Hepatocyte (in vitro differentiated cells): ENCODE data around the gene PLCL1.

Experiments used
- CTCF ChIP-seq: fragments of 200-600 bp; sonication (generic); IDR thresholded peaks from 2 replicates; pipeline ENCODE4 v1.5.1; 2016; ENCODE audit warnings: antibody characterized with exemption, mild to moderate bottlenecking; ENCODE audit not compliant: poor library complexity
- EZH2phosphoT487 ChIP-seq: fragments of 200-600 bp; sonication (generic); IDR thresholded peaks from one replicate; pipeline ENCODE4 v1.6.1; 2018; ENCODE audit warnings: antibody characterized with exemption, mild to moderate bottlenecking, low read depth, moderate library complexity; ENCODE audit not compliant: unreplicated experiment, severe bottlenecking

- TF ChIP-seq CTCF (no peak), EZH2phosphoT487 (no peak)
Observed at GRCh38 chr2:197990356-197990755, 186.0 kb downstream of the PLCL1 start.
